ENCODE data around the gene PGBD5.

The PGBD5 gene

GRCh38 chr1:230277201-230278025, 148.7 kb downstream of the PGBD5 start:
- no peak for DNase-seq

GRCh38 chr1:230276401-230276800, 149.7 kb downstream of the PGBD5 start:
- no peak for DNase-seq

- DNase-seq: no peak
Observed at GRCh38 chr1:230274254-230274653, 151.9 kb downstream of the PGBD5 start.

- no peak for DNase-seq
Observed at GRCh38 chr1:230273141-230273710, 152.9 kb downstream of the PGBD5 start.

- no peak for DNase-seq
Observed at GRCh38 chr1:230272557-230272956, 153.6 kb downstream of the PGBD5 start.

- no peak for DNase-seq
Observed at GRCh38 chr1:230271300-230272035, 154.7 kb downstream of the PGBD5 start.

- no peak for DNase-seq
Observed at GRCh38 chr1:230270559-230271281, 155.4 kb downstream of the PGBD5 start.

- no peak for DNase-seq
Observed at GRCh38 chr1:230270185-230270558, 156.0 kb downstream of the PGBD5 start.

- DNase-seq: no peak
Observed at GRCh38 chr1:230268371-230269170, 157.6 kb downstream of the PGBD5 start.

GRCh38 chr1:230267338-230268065, 158.6 kb downstream of the PGBD5 start:
- no peak for DNase-seq

- DNase-seq: no peak
Observed at GRCh38 chr1:230266456-230266855, 159.7 kb downstream of the PGBD5 start.

GRCh38 chr1:230265200-230266115, 160.7 kb downstream of the PGBD5 start:
- no peak for DNase-seq

All from cortex of kidney (tissue), 1 donor.